B cell (primary cell): ENCODE results near the gene CCSAP. TPM values are rescaled to one million over a fixed set of nuclear protein-coding genes. Genes with fewer than 3 reads are reported as not detected.

Experiments
- ATAC-seq: fragments of 200-7000 bp; cut with Tn5 transposase; one replicate; pipeline ENCODE4 v1.10.0; 2021; ENCODE audit warnings: low read depth, mild to moderate bottlenecking, moderate number of reproducible peaks, moderate library complexity
- CTCF ChIA-PET: fragments of 350-600 bp; sonication (Branson Sonifier 250); formaldehyde crosslinking; loops from one replicate; lab custom pipeline; 2021; ENCODE audit warnings: antibody characterized with exemption, inconsistent platforms; lab: Charles Lee
- POLR2A ChIA-PET: fragments of 350-600 bp; sonication (Branson Sonifier 250); formaldehyde crosslinking; loops from one replicate; lab custom pipeline; 2021; ENCODE audit warnings: antibody characterized with exemption; lab: Charles Lee
- DNase-seq: peaks from one replicate; pipeline ENCODE4 v3.0.0; 2013
- H2AFZ ChIP-seq: 2 replicates; pipeline ENCODE4 v1.6.1; 2012; ENCODE audit warnings: mild to moderate bottlenecking, low read depth, low read length; ENCODE audit not compliant: insufficient read depth, poor library complexity, severe bottlenecking
- H3K27ac ChIP-seq, 2 donors: 1 replicate in 1 of 2; 2 replicates in 1 of 2; pipeline ENCODE4 v1.5.1; 2012 to 2013; ENCODE audit warnings: low read length in 2 of 2, mild to moderate bottlenecking in 2 of 2, moderate library complexity in 1 of 2
- H3K27me3 ChIP-seq, 4 experiments: fragments of 200-600 bp in 1 of 4; sonication (generic) in 1 of 4; replicated peaks in 1 of 4; 1 replicate in 2 of 4; 2 replicates in 2 of 4; pipeline versions ENCODE4 v1.6.1 to v1.7.0; 2013 to 2016; ENCODE audit warnings: low read length in 3 of 4, mild to moderate bottlenecking in 2 of 4, mixed read lengths in 1 of 4, moderate library complexity in 1 of 4; ENCODE audit not compliant: insufficient read depth in 4 of 4, control insufficient read depth in 3 of 4; ENCODE audit errors: control extremely low read depth in 1 of 4
- H3K36me3 ChIP-seq, 2 experiments: replicated peaks in 1 of 2; 1 replicate in 1 of 2; 2 replicates in 1 of 2; pipeline versions ENCODE4 v1.6.1 to v1.7.1; 2013; ENCODE audit warnings: low read length in 1 of 2; ENCODE audit not compliant: insufficient read depth in 2 of 2, control insufficient read depth in 1 of 2; ENCODE audit errors: control extremely low read depth in 1 of 2, extremely low read depth in 1 of 2
- H3K4me1 ChIP-seq, 2 donors: fragments of 200-600 bp in 1 of 2; sonication (generic) in 1 of 2; 1 replicate in 1 of 2; 2 replicates in 1 of 2; pipeline versions ENCODE4 v1.5.1 to v1.6.1; 2013 to 2017; ENCODE audit warnings: low read length in 2 of 2; ENCODE audit not compliant: control insufficient read depth in 2 of 2, insufficient read depth in 2 of 2
- H3K4me2 ChIP-seq: replicated peaks from 2 replicates; pipeline ENCODE3; 2012; ENCODE audit warnings: mild to moderate bottlenecking, low read depth, low read length; ENCODE audit not compliant: poor library complexity, severe bottlenecking
- H3K4me3 ChIP-seq, 5 experiments: fragments of 200-600 bp in 1 of 5; sonication (generic) in 1 of 5; 1 replicate in 3 of 5; 2 replicates in 2 of 5; pipeline versions ENCODE4 v1.5.1 to v1.7.0; 2011 to 2016; ENCODE audit warnings: low read length in 4 of 5, mild to moderate bottlenecking in 4 of 5, low read depth in 2 of 5, control low read depth in 1 of 5, moderate library complexity in 1 of 5; ENCODE audit not compliant: insufficient read depth in 1 of 5; ENCODE audit errors: control extremely low read depth in 1 of 5, extremely low read depth in 1 of 5
- H3K79me2 ChIP-seq: fragments of 200-600 bp; sonication (generic); one replicate; pipeline ENCODE4 v1.6.0; 2016; ENCODE audit warnings: low read length; ENCODE audit not compliant: control insufficient read depth, insufficient read depth
- H3K9ac ChIP-seq: fragments of 200-600 bp; sonication (generic); 2 replicates; pipeline ENCODE4 v1.6.1; 2017; ENCODE audit warnings: mild to moderate bottlenecking, low read length, moderate library complexity
- H3K9me3 ChIP-seq, 3 donors: one replicate each; pipeline versions ENCODE4 v1.6.1 to v1.7.1; 2013; ENCODE audit warnings: low read length in 2 of 3; ENCODE audit not compliant: control insufficient read depth in 2 of 3, insufficient read depth in 1 of 3; ENCODE audit errors: control extremely low read depth in 1 of 3
- H4K20me1 ChIP-seq: 2 replicates; pipeline ENCODE4 v1.6.0; 2012; ENCODE audit warnings: mild to moderate bottlenecking, low read length; ENCODE audit not compliant: insufficient read depth, control insufficient read depth, poor library complexity, severe bottlenecking
- H3K27ac Mint-ChIP-seq: one replicate; pipeline ENCODE4 v1.8.0; 2021; ENCODE audit warnings: mixed read lengths
- H3K27me3 Mint-ChIP-seq: one replicate; pipeline ENCODE4 v1.8.0; 2021; ENCODE audit warnings: mixed read lengths
- H3K4me1 Mint-ChIP-seq: one replicate; pipeline ENCODE4 v1.8.0; 2021; ENCODE audit warnings: mixed read lengths
- H3K4me3 Mint-ChIP-seq: one replicate; pipeline ENCODE4 v1.8.0; 2021; ENCODE audit warnings: mixed read lengths
- H3K9me3 Mint-ChIP-seq: one replicate; pipeline ENCODE4 v1.8.0; 2022; ENCODE audit warnings: mixed read lengths; ENCODE audit not compliant: insufficient read depth
- EZH2 ChIP-seq: IDR thresholded peaks from 2 replicates; pipeline ENCODE4 v1.6.1; 2012; ENCODE audit warnings: borderline replicate concordance, low read depth, mild to moderate bottlenecking, moderate library complexity, low read length; ENCODE audit not compliant: insufficient read depth, poor library complexity, severe bottlenecking
- WGBS: methylation state at CpG from one replicate; pipeline ENCODE4 v1.1.5; 2013; ENCODE audit warnings: missing lambda C conversion rate; ENCODE audit not compliant: insufficient coverage; 5-methylcytosine and 5-hydroxymethylcytosine counted together
- intact Hi-C: fragments of 100-400 bp; cut with micrococcal nuclease; formaldehyde crosslinking; loops from one replicate; pipeline ENCODE4 v1.10.0; 2022
- polyA plus RNA-seq: library from polyadenylated mRNA; depleted of rRNA; stranded (reverse); fragments of >200 nt; gene quantifications from 2 replicates; pipeline ENCODE4 v1.2.3, GENCODE V29; 2012
- total RNA-seq, 2 donors: library from RNA; stranded (reverse); fragments of 120-200 nt in 1 of 2; gene quantifications; 1 replicate in 1 of 2; 2 replicates in 1 of 2; pipeline versions ENCODE4 v1.2.3 to v1.2.4, GENCODE V29; 2013 to 2022
- TF ChIP-seq, protein P1 (sequence below): fragments of 200-600 bp; IDR thresholded peaks from one replicate; pipeline ENCODE4 v1.8.0; 2022; ENCODE audit warnings: antibody characterized with exemption, mild to moderate bottlenecking

Gene CCSAP
- total and polyA plus RNA-seq, 2 donors (not counting 1 experiment from before 2014, with no cell fraction given), result 3.3 to 15.8 TPM

DNA sequence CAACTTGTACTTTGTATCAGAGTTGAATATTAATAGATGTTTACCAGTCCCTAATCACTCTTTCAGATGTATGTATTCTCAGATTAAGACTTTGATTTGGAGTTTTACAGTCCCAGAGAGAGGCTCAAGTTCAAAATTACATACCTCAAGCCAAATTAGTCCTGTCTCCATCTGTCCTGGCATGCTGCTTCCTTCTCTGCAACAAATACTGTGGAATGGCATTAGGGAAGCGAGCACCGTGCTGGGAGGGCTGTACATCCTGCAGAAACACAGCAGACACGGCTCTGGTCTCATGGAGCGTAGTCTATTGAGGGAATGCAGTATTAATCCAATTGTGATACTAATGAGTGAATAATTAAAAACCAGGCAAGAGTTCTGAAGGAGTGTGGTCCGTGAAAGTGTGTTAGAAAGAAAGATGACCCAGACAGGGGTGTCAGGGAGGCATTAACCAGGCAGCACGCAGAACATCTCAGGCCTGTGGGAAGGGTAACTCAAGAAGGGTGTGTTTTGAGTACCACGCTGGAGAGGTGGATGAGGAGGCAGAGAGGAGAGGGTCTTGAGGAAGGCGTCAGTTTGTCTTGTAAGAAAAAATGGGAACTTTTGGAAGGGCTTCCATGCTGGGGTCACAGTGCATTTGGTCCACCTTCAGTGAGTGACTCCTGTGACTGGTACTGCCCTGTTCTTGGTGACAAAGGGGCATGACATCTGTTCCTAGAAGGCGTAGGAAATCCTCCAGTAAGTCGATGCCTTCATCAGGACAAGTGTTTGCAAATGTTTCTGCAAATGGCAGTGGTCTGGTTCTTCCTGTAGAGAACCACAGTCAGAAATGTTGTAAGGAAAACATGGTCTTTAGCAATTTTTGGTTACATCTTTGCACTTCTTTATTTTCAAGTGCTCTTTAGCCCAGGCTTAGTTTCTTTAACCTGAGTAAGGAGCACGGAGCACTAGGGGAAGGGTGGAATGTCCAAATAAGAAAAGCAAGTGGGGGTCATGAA, 70.4 kb downstream of the CCSAP start:
- intact Hi-C loops, result no loop called here
- Mint-ChIP-seq H3K27me3 (no peaks in the 10 kb centered on the region), H3K27ac (peak overlapping the region; percentile 85), H3K4me1 (peaks cover 34% of the 10 kb centered on the region), H3K4me3 (peak overlapping the region; percentile 96), H3K9me3 (no peaks in the 10 kb centered on the region)
- DNase-seq (no peak), ATAC-seq (no peak)
- 81% methylated on average over 8 of the region's 11 CpGs for WGBS
- H3K27me3 ChIP-seq, result no peaks in the 10 kb centered on the region
- peaks cover 16 to 22% of the 10 kb centered on the region in 2 donors for H3K4me1 ChIP-seq
- H3K27ac ChIP-seq, result no peak overlapping the region
- peaks cover 57% of the 10 kb centered on the region for H4K20me1 ChIP-seq
- peak overlapping the region; percentile 70 for H3K9ac ChIP-seq
- no peaks in the 10 kb centered on the region for H3K36me3 ChIP-seq
- TF ChIP-seq, protein P1, sequence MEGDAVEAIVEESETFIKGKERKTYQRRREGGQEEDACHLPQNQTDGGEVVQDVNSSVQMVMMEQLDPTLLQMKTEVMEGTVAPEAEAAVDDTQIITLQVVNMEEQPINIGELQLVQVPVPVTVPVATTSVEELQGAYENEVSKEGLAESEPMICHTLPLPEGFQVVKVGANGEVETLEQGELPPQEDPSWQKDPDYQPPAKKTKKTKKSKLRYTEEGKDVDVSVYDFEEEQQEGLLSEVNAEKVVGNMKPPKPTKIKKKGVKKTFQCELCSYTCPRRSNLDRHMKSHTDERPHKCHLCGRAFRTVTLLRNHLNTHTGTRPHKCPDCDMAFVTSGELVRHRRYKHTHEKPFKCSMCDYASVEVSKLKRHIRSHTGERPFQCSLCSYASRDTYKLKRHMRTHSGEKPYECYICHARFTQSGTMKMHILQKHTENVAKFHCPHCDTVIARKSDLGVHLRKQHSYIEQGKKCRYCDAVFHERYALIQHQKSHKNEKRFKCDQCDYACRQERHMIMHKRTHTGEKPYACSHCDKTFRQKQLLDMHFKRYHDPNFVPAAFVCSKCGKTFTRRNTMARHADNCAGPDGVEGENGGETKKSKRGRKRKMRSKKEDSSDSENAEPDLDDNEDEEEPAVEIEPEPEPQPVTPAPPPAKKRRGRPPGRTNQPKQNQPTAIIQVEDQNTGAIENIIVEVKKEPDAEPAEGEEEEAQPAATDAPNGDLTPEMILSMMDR, result no peak
- no peak for TF ChIP-seq EZH2
- peak overlapping the region; percentile 59 to 89 (median 75) for H3K4me3 ChIP-seq
- peaks cover 50% of the 10 kb centered on the region for H3K79me2 ChIP-seq
- peak overlapping the region; percentile 78 for H3K4me2 ChIP-seq
- ChIA-PET CTCF (interaction anchor here (1.1 to 3.1 kb wide), 6 partner anchors 14 to 245 kb away, joined by 3 to 12 read pairs (median 6); partner anchors contain the start of gene CCSAP), POLR2A (interaction anchor here (1.5 kb wide), 1 partner anchor 208 kb away, joined by 7 read pairs; no protein-coding TSS in a partner anchor)
- peaks cover 0 to 10% (median 2%) of the 10 kb centered on the region in 3 donors for H3K9me3 ChIP-seq
- H2AFZ ChIP-seq, result no peak overlapping the region
